ENCODE results near the gene SUSD4. TPM values are rescaled to one million over a fixed set of nuclear protein-coding genes. Genes with fewer than 3 reads are reported as not detected.

Gene SUSD4
- total RNA-seq, 1 experiment from 2014 or later, result 31.4 TPM

DNA sequence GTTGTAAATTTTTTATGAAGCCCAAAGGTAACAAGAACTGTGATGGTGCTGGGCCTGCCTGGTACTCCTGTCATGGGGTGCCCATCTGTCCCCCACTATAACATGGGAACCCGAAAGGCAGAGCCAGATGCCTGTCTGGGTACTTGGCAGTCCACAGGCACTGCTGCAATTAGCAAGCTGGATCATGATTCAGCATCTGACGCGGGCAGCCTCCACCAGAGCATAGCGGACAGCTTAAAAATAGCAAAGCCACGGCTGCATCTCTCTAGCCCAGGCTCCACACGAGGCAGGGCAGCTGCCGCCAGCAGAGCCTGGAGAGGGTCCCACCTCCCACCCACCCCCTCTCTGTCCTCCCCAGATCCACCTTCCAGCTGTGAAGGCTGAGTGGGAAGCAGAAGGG, 22.9 kb downstream of the SUSD4 start:
- H3K4me1 Mint-ChIP-seq (ENCODE audit: low read depth, unreplicated experiment), result peaks cover 6% of the 10 kb centered on the region
- Histone ChIP-seq H3K27me3 (replicated peaks; ENCODE audit: control insufficient read depth, insufficient read depth, low read length) (no peaks in the 10 kb centered on the region), H3K4me1 (no peaks in the 10 kb centered on the region), H3K4me3 (ENCODE audit: low read depth, low read length) (no peak overlapping the region), H3K9me3 (no peaks in the 10 kb centered on the region), H3K36me3 (ENCODE audit: control insufficient read depth, insufficient read depth, low read length) (no peaks in the 10 kb centered on the region)
- H3K9me3 Mint-ChIP-seq (ENCODE audit: unreplicated experiment), result no peaks in the 10 kb centered on the region
- peaks cover 5% of the 10 kb centered on the region for H3K36me3 Mint-ChIP-seq (ENCODE audit: insufficient read depth, unreplicated experiment)
- intact Hi-C loops (cut with micrococcal nuclease; ENCODE audit: unreplicated experiment), result loop anchor here (10.0 kb wide), 1 partner anchor 344 kb away; no protein-coding TSS in a partner anchor
- no TSS peak for BruUV-seq (replicated peaks)
- POLR2A ChIA-PET, result no interaction called here
- TF ChIP-seq, protein P1, sequence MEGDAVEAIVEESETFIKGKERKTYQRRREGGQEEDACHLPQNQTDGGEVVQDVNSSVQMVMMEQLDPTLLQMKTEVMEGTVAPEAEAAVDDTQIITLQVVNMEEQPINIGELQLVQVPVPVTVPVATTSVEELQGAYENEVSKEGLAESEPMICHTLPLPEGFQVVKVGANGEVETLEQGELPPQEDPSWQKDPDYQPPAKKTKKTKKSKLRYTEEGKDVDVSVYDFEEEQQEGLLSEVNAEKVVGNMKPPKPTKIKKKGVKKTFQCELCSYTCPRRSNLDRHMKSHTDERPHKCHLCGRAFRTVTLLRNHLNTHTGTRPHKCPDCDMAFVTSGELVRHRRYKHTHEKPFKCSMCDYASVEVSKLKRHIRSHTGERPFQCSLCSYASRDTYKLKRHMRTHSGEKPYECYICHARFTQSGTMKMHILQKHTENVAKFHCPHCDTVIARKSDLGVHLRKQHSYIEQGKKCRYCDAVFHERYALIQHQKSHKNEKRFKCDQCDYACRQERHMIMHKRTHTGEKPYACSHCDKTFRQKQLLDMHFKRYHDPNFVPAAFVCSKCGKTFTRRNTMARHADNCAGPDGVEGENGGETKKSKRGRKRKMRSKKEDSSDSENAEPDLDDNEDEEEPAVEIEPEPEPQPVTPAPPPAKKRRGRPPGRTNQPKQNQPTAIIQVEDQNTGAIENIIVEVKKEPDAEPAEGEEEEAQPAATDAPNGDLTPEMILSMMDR (IDR thresholded peaks at IDR 0.05; ENCODE audit: insufficient read depth in 1 of 2, low read depth in 1 of 2, low read length in 1 of 2, severe bottlenecking in 1 of 2, unreplicated experiment in 1 of 2), result no peak
- H3K27ac Mint-ChIP-seq (ENCODE audit: unreplicated experiment), result no peak overlapping the region
- CTCF ChIA-PET, result no interaction called here
- H3K27me3 Mint-ChIP-seq (ENCODE audit: insufficient read depth, unreplicated experiment), result no peaks in the 10 kb centered on the region
- no peak overlapping the region for H3K4me3 Mint-ChIP-seq (ENCODE audit: unreplicated experiment)
- no peak for DNase-seq

DNA sequence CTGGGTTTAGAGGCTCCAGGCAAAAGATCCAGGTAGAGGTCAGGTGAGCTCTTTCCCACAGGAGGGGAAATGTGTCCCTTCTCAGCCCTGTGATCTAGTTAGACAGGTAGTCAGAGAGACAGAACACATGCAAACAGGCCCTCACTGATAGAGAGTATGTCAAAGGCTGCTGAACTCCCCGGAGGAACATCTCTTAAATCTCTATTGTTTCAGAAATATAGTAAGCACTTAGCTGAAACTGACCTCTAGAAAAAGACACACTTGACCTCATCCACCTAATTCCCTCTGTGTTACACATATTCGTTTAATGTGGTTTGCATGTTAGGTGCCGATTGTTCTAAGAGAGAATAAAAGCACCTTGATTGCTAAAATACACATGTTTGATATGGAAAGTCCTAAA, 23.3 kb downstream of the SUSD4 start:
- Mint-ChIP-seq H3K36me3 (ENCODE audit: insufficient read depth, unreplicated experiment) (peaks cover 3% of the 10 kb centered on the region), H3K4me3 (ENCODE audit: unreplicated experiment) (no peak overlapping the region), H3K9me3 (ENCODE audit: unreplicated experiment) (no peaks in the 10 kb centered on the region), H3K4me1 (ENCODE audit: low read depth, unreplicated experiment) (peaks cover 6% of the 10 kb centered on the region), H3K27me3 (ENCODE audit: insufficient read depth, unreplicated experiment) (no peaks in the 10 kb centered on the region), H3K27ac (ENCODE audit: unreplicated experiment) (no peak overlapping the region)
- no peaks in the 10 kb centered on the region for H3K9me3 ChIP-seq
- H3K4me3 ChIP-seq (ENCODE audit: low read depth, low read length), result no peak overlapping the region
- H3K36me3 ChIP-seq (ENCODE audit: control insufficient read depth, insufficient read depth, low read length), result no peaks in the 10 kb centered on the region
- no peaks in the 10 kb centered on the region for H3K27me3 ChIP-seq (replicated peaks; ENCODE audit: control insufficient read depth, insufficient read depth, low read length)
- no peak for DNase-seq
- BruUV-seq (replicated peaks), result no TSS peak
- no peaks in the 10 kb centered on the region for H3K4me1 ChIP-seq
- intact Hi-C loops (cut with micrococcal nuclease; ENCODE audit: unreplicated experiment), result loop anchor here (10.0 kb wide), 1 partner anchor 344 kb away; no protein-coding TSS in a partner anchor
- CTCF ChIA-PET, result no interaction called here
- TF ChIP-seq, protein P1 (IDR thresholded peaks at IDR 0.05; ENCODE audit: insufficient read depth in 1 of 2, low read depth in 1 of 2, low read length in 1 of 2, severe bottlenecking in 1 of 2, unreplicated experiment in 1 of 2), result no peak
- POLR2A ChIA-PET, result no interaction called here

DNA sequence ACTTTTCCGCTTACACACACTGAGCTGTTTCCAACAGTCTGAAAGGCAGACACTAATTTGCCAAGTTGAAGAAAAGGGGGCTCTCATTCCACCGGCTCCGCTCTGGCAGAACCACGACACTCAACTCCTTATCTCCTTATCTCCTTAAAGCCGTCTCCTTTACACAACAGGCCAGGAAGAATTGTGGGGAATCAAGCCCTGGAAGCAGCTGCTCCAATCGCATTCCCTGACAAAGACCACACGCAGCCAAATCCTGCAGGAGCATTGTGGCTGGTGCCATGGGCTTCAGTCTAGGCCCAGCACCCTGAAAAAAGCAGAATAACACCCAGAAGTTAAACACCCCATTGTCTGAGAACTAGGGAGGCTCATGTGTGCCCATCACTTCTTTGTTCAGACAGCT, 24.1 kb downstream of the SUSD4 start:
- Mint-ChIP-seq H3K4me1 (ENCODE audit: low read depth, unreplicated experiment) (peaks cover 5% of the 10 kb centered on the region), H3K4me3 (ENCODE audit: unreplicated experiment) (no peak overlapping the region), H3K27ac (ENCODE audit: unreplicated experiment) (no peak overlapping the region), H3K27me3 (ENCODE audit: insufficient read depth, unreplicated experiment) (no peaks in the 10 kb centered on the region), H3K9me3 (ENCODE audit: unreplicated experiment) (no peaks in the 10 kb centered on the region), H3K36me3 (ENCODE audit: insufficient read depth, unreplicated experiment) (no peaks in the 10 kb centered on the region)
- TF ChIP-seq, protein P1 (IDR thresholded peaks at IDR 0.05; ENCODE audit: insufficient read depth in 1 of 2, low read depth in 1 of 2, low read length in 1 of 2, severe bottlenecking in 1 of 2, unreplicated experiment in 1 of 2), result no peak
- Histone ChIP-seq H3K36me3 (ENCODE audit: control insufficient read depth, insufficient read depth, low read length) (no peaks in the 10 kb centered on the region), H3K9me3 (no peaks in the 10 kb centered on the region), H3K4me1 (no peaks in the 10 kb centered on the region), H3K4me3 (ENCODE audit: low read depth, low read length) (no peak overlapping the region), H3K27me3 (replicated peaks; ENCODE audit: control insufficient read depth, insufficient read depth, low read length) (no peaks in the 10 kb centered on the region)
- intact Hi-C loops (cut with micrococcal nuclease; ENCODE audit: unreplicated experiment), result loop anchor here (10.0 kb wide), 1 partner anchor 345 kb away; no protein-coding TSS in a partner anchor
- no peak for DNase-seq
- no TSS peak for BruUV-seq (replicated peaks)
- CTCF ChIA-PET, result no interaction called here
- POLR2A ChIA-PET, result no interaction called here

Measured in Caco-2 (cell line).